IPS-18a (cell line): ENCODE measurements around the gene TCEANC2.
"Not testable (repeated sequence)": the region's sequence is repeated elsewhere in the genome, so short reads cannot be mapped to it uniquely, and the experiment has no call there.

ENCODE experiments used
- H3K27ac ChIP-seq: one replicate; pipeline ENCODE4 v1.5.1; 2013; ENCODE audit warnings: low read length
- H3K27me3 ChIP-seq: one replicate; pipeline ENCODE4 v1.6.1; 2013; ENCODE audit warnings: mild to moderate bottlenecking, low read length; ENCODE audit not compliant: control insufficient read depth, insufficient read depth
- H3K36me3 ChIP-seq: one replicate; pipeline ENCODE4 v1.6.1; 2013; ENCODE audit warnings: low read depth, low read length; ENCODE audit not compliant: control insufficient read depth
- H3K4me1 ChIP-seq: one replicate; pipeline ENCODE4 v1.6.1; 2013; ENCODE audit warnings: low read depth, low read length; ENCODE audit not compliant: control insufficient read depth
- H3K4me3 ChIP-seq: one replicate; pipeline ENCODE4 v1.5.1; 2013; ENCODE audit warnings: low read length
- H3K9ac ChIP-seq: one replicate; pipeline ENCODE4 v1.6.1; 2013; ENCODE audit warnings: mild to moderate bottlenecking, low read length, moderate library complexity
- H3K9me3 ChIP-seq: one replicate; pipeline ENCODE4 v1.6.1; 2013; ENCODE audit warnings: low read depth, low read length; ENCODE audit not compliant: control insufficient read depth

TCEANC2 gene

GRCh38 chr1:54013393-54014008 is 39.9 kb upstream of the TCEANC2 start:
- no peaks in the 10 kb centered on the region for H3K36me3 ChIP-seq
- H3K27me3 ChIP-seq, result no peaks in the 10 kb centered on the region
- H3K27ac ChIP-seq, result no peak overlapping the region
- H3K9ac ChIP-seq, result no peak overlapping the region
- no peaks in the 10 kb centered on the region for H3K9me3 ChIP-seq
- H3K4me1 ChIP-seq, result no peaks in the 10 kb centered on the region
- H3K4me3 ChIP-seq, result no peak overlapping the region

GRCh38 chr1:54014009-54014629 is 39.3 kb upstream of the TCEANC2 start:
- H3K27ac ChIP-seq, result no peak overlapping the region
- H3K4me3 ChIP-seq, result no peak overlapping the region
- H3K27me3 ChIP-seq, result no peaks in the 10 kb centered on the region

GRCh38 chr1:54016343-54017282 is 36.8 kb upstream of the TCEANC2 start:
- H3K36me3 ChIP-seq, result no peaks in the 10 kb centered on the region
- no peaks in the 10 kb centered on the region for H3K9me3 ChIP-seq
- H3K27me3 ChIP-seq, result no peaks in the 10 kb centered on the region
- H3K9ac ChIP-seq, result no peak overlapping the region
- no peak overlapping the region for H3K4me3 ChIP-seq
- H3K4me1 ChIP-seq, result no peaks in the 10 kb centered on the region
- no peak overlapping the region for H3K27ac ChIP-seq

More at GRCh38 chr1:54014009-54014629, 39.3 kb upstream of the TCEANC2 start:
- Histone ChIP-seq H3K36me3 (no peaks in the 10 kb centered on the region), H3K9me3 (no peaks in the 10 kb centered on the region), H3K4me1 (no peaks in the 10 kb centered on the region), H3K9ac (no peak overlapping the region)

GRCh38 chr1:54017979-54018378 is 35.4 kb upstream of the TCEANC2 start, which contains the start of gene LDLRAD1:
TSS of gene LDLRAD1 (minus strand) at chr1:54018186. CDS start at chr1:54018112, 74 bp downstream.
- no peak within 1 kb of the TSS for H3K27ac ChIP-seq
- H3K27me3 ChIP-seq, result no peaks in the 10 kb centered on the region
- no peaks in the 10 kb centered on the region for H3K36me3 ChIP-seq
- H3K9ac ChIP-seq, result no peak within 1 kb of the TSS
- no peaks in the 10 kb centered on the region for H3K9me3 ChIP-seq
- H3K4me1 ChIP-seq, result no peaks in the 10 kb centered on the region
- no peak within 1 kb of the TSS for H3K4me3 ChIP-seq

- no peak overlapping the region for H3K27ac ChIP-seq
- H3K4me3 ChIP-seq, result no peak overlapping the region
- no peaks in the 10 kb centered on the region for H3K9me3 ChIP-seq
- H3K9ac ChIP-seq, result no peak overlapping the region
- no peaks in the 10 kb centered on the region for H3K4me1 ChIP-seq
- H3K27me3 ChIP-seq, result no peaks in the 10 kb centered on the region
- no peaks in the 10 kb centered on the region for H3K36me3 ChIP-seq
These were observed 34.8 kb upstream of the TCEANC2 start for GRCh38 chr1:54018635-54019034.

GRCh38 chr1:54019562-54020176 is 33.7 kb upstream of the TCEANC2 start:
- not testable (repeated sequence) for H3K4me1 ChIP-seq, H3K9me3 ChIP-seq, H3K27ac ChIP-seq, H3K27me3 ChIP-seq, H3K9ac ChIP-seq, H3K36me3 ChIP-seq, H3K4me3 ChIP-seq

- Histone ChIP-seq H3K9me3 (no peaks in the 10 kb centered on the region), H3K4me1 (no peaks in the 10 kb centered on the region)
These were observed 29.1 kb upstream of the TCEANC2 start for GRCh38 chr1:54024358-54024757.

GRCh38 chr1:54024811-54025210 is 28.6 kb upstream of the TCEANC2 start:
- not testable (repeated sequence) for H3K9me3 ChIP-seq, H3K4me1 ChIP-seq, H3K9ac ChIP-seq, H3K27ac ChIP-seq, H3K27me3 ChIP-seq, H3K36me3 ChIP-seq, H3K4me3 ChIP-seq

More at GRCh38 chr1:54024358-54024757, 29.1 kb upstream of the TCEANC2 start:
- Histone ChIP-seq H3K9ac (no peak overlapping the region), H3K36me3 (no peaks in the 10 kb centered on the region), H3K27ac (no peak overlapping the region), H3K4me3 (no peak overlapping the region), H3K27me3 (no peaks in the 10 kb centered on the region)

GRCh38 chr1:54027848-54028247 is 25.6 kb upstream of the TCEANC2 start:
- H3K9ac ChIP-seq, result no peak overlapping the region
- no peak overlapping the region for H3K27ac ChIP-seq
- peaks cover 15% of the 10 kb centered on the region for H3K36me3 ChIP-seq
- H3K4me1 ChIP-seq, result no peaks in the 10 kb centered on the region
- H3K27me3 ChIP-seq, result no peaks in the 10 kb centered on the region
- H3K4me3 ChIP-seq, result no peak overlapping the region
- no peaks in the 10 kb centered on the region for H3K9me3 ChIP-seq

GRCh38 chr1:54028306-54029251 is 24.8 kb upstream of the TCEANC2 start:
- H3K4me1 ChIP-seq, result no peaks in the 10 kb centered on the region
- no peaks in the 10 kb centered on the region for H3K9me3 ChIP-seq
- no peak overlapping the region for H3K9ac ChIP-seq
- H3K27me3 ChIP-seq, result no peaks in the 10 kb centered on the region
- peaks cover 17% of the 10 kb centered on the region for H3K36me3 ChIP-seq
- H3K27ac ChIP-seq, result no peak overlapping the region
- no peak overlapping the region for H3K4me3 ChIP-seq
